ENCODE data around the gene CNTN4. TPM values are rescaled to one million over a fixed set of nuclear protein-coding genes. Genes with fewer than 3 reads are reported as not detected.

CNTN4 gene
- total and polyA plus RNA-seq, 10 donors, result 0.20 to 4.3 (median 1.5) TPM

GRCh38 chr3:2568156-2568555 lies 469.5 kb downstream of the CNTN4 start:
- Histone ChIP-seq H3K9me3 (no peaks in the 10 kb centered on the region), H3K36me3 (no peaks in the 10 kb centered on the region), H3K4me1 (no peaks in the 10 kb centered on the region), H3K27ac (no peak overlapping the region), H3K4me3 (no peak overlapping the region), H3K27me3 (replicated peaks in 1 of 7) (no peaks in the 10 kb centered on the region)
- TF ChIP-seq POLR2A (IDR thresholded peaks at IDR 0.05) (no peak), POLR2AphosphoS5 (IDR thresholded peaks at IDR 0.05) (no peak)
- TF ChIP-seq, protein P1, sequence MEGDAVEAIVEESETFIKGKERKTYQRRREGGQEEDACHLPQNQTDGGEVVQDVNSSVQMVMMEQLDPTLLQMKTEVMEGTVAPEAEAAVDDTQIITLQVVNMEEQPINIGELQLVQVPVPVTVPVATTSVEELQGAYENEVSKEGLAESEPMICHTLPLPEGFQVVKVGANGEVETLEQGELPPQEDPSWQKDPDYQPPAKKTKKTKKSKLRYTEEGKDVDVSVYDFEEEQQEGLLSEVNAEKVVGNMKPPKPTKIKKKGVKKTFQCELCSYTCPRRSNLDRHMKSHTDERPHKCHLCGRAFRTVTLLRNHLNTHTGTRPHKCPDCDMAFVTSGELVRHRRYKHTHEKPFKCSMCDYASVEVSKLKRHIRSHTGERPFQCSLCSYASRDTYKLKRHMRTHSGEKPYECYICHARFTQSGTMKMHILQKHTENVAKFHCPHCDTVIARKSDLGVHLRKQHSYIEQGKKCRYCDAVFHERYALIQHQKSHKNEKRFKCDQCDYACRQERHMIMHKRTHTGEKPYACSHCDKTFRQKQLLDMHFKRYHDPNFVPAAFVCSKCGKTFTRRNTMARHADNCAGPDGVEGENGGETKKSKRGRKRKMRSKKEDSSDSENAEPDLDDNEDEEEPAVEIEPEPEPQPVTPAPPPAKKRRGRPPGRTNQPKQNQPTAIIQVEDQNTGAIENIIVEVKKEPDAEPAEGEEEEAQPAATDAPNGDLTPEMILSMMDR (IDR thresholded peaks at IDR 0.05 in 8 of 11, conservative IDR thresholded peaks at IDR 0.05 in 3 of 11), result no peak
- intact Hi-C loops (cut with DNase I; ENCODE audit: low total_unique reads), result no loop called here
- DNase-seq, result no peak
- 59 to 79% (median 70%) methylated on average over 2 of the region's 2 CpGs for WGBS, 5 donors

DNA sequence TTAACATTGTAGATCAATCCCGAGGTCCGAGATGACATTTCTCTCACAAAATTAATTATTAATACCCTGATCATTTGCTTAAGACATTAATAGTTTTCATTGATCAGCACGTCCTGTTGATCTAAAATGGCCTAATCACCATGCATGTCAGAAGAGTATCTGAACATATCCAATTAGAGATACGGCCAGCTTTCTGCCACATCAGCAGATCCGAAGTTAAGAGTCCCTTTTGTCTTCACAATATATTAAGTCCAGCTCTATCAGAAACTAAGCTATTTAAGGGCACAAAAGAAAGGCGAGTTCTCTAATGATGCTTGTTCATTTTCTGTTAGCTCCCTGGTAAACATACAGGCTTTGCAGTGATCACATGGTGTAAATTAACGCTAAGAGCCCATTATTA lies 470.3 kb downstream of the CNTN4 start:
- Histone ChIP-seq H3K27me3 (replicated peaks in 1 of 7) (no peaks in the 10 kb centered on the region), H3K27ac (no peak overlapping the region), H3K9me3 (no peaks in the 10 kb centered on the region), H3K36me3 (no peaks in the 10 kb centered on the region), H3K4me3 (no peak overlapping the region), H3K4me1 (no peaks in the 10 kb centered on the region)
- intact Hi-C loops (cut with DNase I; ENCODE audit: low total_unique reads), result no loop called here
- no peak for DNase-seq
- 83 to 89% (median 87%) methylated on average over 7 of the region's 7 CpGs for WGBS, 5 donors
- TF ChIP-seq, protein P1 (IDR thresholded peaks at IDR 0.05 in 8 of 11, conservative IDR thresholded peaks at IDR 0.05 in 3 of 11), result no peak
- no peak for TF ChIP-seq POLR2A (IDR thresholded peaks at IDR 0.05)
- TF ChIP-seq POLR2AphosphoS5 (IDR thresholded peaks at IDR 0.05), result no peak

DNA sequence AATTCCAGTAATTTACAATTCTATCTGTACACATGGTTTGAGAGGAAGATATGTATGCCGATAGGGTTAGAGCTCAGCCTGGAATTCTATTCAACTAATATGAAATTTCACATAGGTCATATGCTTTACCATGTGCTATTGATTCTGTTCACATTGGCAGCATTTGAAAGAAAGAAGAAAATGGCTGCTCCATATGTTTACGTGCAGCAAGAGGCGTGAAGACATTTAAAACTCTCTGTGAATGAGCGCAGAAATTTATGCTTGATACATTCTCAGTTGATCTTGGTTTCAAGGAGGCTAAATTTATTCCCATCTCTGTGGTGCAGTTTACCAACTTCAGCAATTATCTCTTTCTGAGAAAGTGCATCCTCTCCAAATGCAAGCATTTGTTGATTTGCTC lies 478.9 kb downstream of the CNTN4 start:
- WGBS, 5 donors, result 88 to 95% (median 94%) methylated on average over 4 of the region's 4 CpGs
- H3K9me3 ChIP-seq, result peaks cover 0 to 4% (median 0%) of the 10 kb centered on the region in 8 donors
- H3K27ac ChIP-seq, result no peak overlapping the region
- H3K4me1 ChIP-seq, result no peaks in the 10 kb centered on the region
- no peaks in the 10 kb centered on the region for H3K27me3 ChIP-seq (replicated peaks in 1 of 7)
- TF ChIP-seq POLR2A (IDR thresholded peaks at IDR 0.05), result no peak
- TF ChIP-seq POLR2AphosphoS5 (IDR thresholded peaks at IDR 0.05), result no peak
- TF ChIP-seq, protein P1 (IDR thresholded peaks at IDR 0.05 in 8 of 11, conservative IDR thresholded peaks at IDR 0.05 in 3 of 11), result no peak
- intact Hi-C loops (cut with DNase I; ENCODE audit: low total_unique reads), result no loop called here
- no peak for DNase-seq
- no peak overlapping the region for H3K4me3 ChIP-seq
- no peaks in the 10 kb centered on the region for H3K36me3 ChIP-seq

GRCh38 chr3:2578560-2578959 lies 479.9 kb downstream of the CNTN4 start:
- no peak for TF ChIP-seq POLR2A (IDR thresholded peaks at IDR 0.05)
- TF ChIP-seq, protein P1 (IDR thresholded peaks at IDR 0.05 in 8 of 11, conservative IDR thresholded peaks at IDR 0.05 in 3 of 11), result no peak
- no peak for TF ChIP-seq POLR2AphosphoS5 (IDR thresholded peaks at IDR 0.05)
- H3K4me1 ChIP-seq, result no peaks in the 10 kb centered on the region
- H3K27ac ChIP-seq, result no peak overlapping the region
- no peak overlapping the region for H3K4me3 ChIP-seq
- peaks cover 0 to 4% (median 0%) of the 10 kb centered on the region in 8 donors for H3K9me3 ChIP-seq
- no peaks in the 10 kb centered on the region for H3K27me3 ChIP-seq (replicated peaks in 1 of 7)
- H3K36me3 ChIP-seq, result no peaks in the 10 kb centered on the region
- intact Hi-C loops (cut with DNase I; ENCODE audit: low total_unique reads), result no loop called here
- no peak for DNase-seq
- 50 to 55% (median 53%) methylated on average over 3 of the region's 3 CpGs for WGBS, 5 donors

Measured in spleen (tissue), 11 donors.